IMR-90 (cell line): ENCODE measurements around the gene COL5A1. TPM values are rescaled to one million over a fixed set of nuclear protein-coding genes. Genes with fewer than 3 reads are reported as not detected.

Source experiments
- ATAC-seq: fragments of 200-7000 bp; cut with Tn5 transposase; 2 replicates; pipeline ENCODE4 v1.9.1; 2020; ENCODE audit warnings: low read depth, mild to moderate bottlenecking, moderate library complexity
- Bru-seq: library from RNA; stranded (reverse); fragments of 400-500 nt; gene quantifications from one replicate; lab custom pipeline; 2021; lab: Mats Ljungman, UMichigan
- BruChase-seq, 2 experiments: library from RNA; stranded (reverse); fragments of 400-500 nt; gene quantifications; one replicate each; lab custom pipeline; 2021; lab: Mats Ljungman, UMichigan
- BruUV-seq: library from RNA; stranded (reverse); fragments of 400-500 nt; replicated peaks from 2 replicates; lab custom pipeline; 2021; lab: Mats Ljungman, UMichigan
- CTCF ChIA-PET: fragments of 300-600 bp; formaldehyde crosslinking; extraction: SDS; loops from one replicate; lab custom pipeline; 2021; ENCODE audit warnings: antibody characterized with exemption; lab: Yijun Ruan, JAX
- POLR2A ChIA-PET: fragments of 300-600 bp; sonication (Branson Sonifier 250); formaldehyde crosslinking; loops from one replicate; lab custom pipeline; 2022; ENCODE audit warnings: antibody characterized with exemption; ENCODE audit not compliant: unreplicated experiment; lab: Charles Lee
- DNase-seq: peaks from one replicate; pipeline ENCODE4 v3.0.0; 2013
- H2AFZ ChIP-seq: replicated peaks from 2 replicates; pipeline ENCODE3; 2013; ENCODE audit warnings: low read length, mild to moderate bottlenecking; ENCODE audit not compliant: poor library complexity
- H2AK5ac ChIP-seq: 2 replicates; pipeline ENCODE4 v1.6.1; 2013; ENCODE audit warnings: low read depth, low read length, inconsistent platforms
- H2AK9ac ChIP-seq: replicated peaks from 2 replicates; pipeline ENCODE3; 2013; ENCODE audit warnings: mild to moderate bottlenecking, low read depth, low read length, moderate library complexity; ENCODE audit not compliant: poor library complexity
- H2BK120ac ChIP-seq: 2 replicates; pipeline ENCODE4 v1.6.1; 2013; ENCODE audit warnings: low read depth, low read length, inconsistent platforms
- H2BK15ac ChIP-seq: 3 replicates; pipeline ENCODE4 v1.6.1; 2013; ENCODE audit warnings: low read depth, low read length, inconsistent platforms
- H2BK20ac ChIP-seq: 2 replicates; pipeline ENCODE4 v1.6.1; 2013; ENCODE audit warnings: low read depth, mild to moderate bottlenecking, inconsistent platforms, low read length, moderate library complexity
- H2BK5ac ChIP-seq: 2 replicates; pipeline ENCODE4 v1.6.1; 2013; ENCODE audit warnings: mild to moderate bottlenecking, low read depth, low read length, inconsistent platforms; ENCODE audit not compliant: poor library complexity, severe bottlenecking
- H3K14ac ChIP-seq: replicated peaks from 2 replicates; pipeline ENCODE4 v1.6.1; 2013; ENCODE audit warnings: low read depth, low read length, inconsistent platforms
- H3K18ac ChIP-seq: 2 replicates; pipeline ENCODE4 v1.6.1; 2013; ENCODE audit warnings: low read depth, low read length, control low read depth
- H3K23ac ChIP-seq: 2 replicates; pipeline ENCODE4 v1.6.1; 2013; ENCODE audit warnings: low read depth, low read length, inconsistent platforms
- H3K27ac ChIP-seq: 2 replicates; pipeline ENCODE4 v1.5.1; 2013; ENCODE audit warnings: mild to moderate bottlenecking, control low read depth, low read length; ENCODE audit not compliant: insufficient read depth
- H3K27me3 ChIP-seq: 2 replicates; pipeline ENCODE4 v1.6.1; 2013; ENCODE audit warnings: low read length; ENCODE audit not compliant: control insufficient read depth, insufficient read depth
- H3K36me3 ChIP-seq: 2 replicates; pipeline ENCODE4 v1.6.1; 2013; ENCODE audit warnings: low read length, mixed read lengths; ENCODE audit not compliant: control insufficient read depth, insufficient read depth
- H3K4ac ChIP-seq: 2 replicates; pipeline ENCODE4 v1.6.1; 2013; ENCODE audit warnings: low read depth, low read length, inconsistent platforms
- H3K4me1 ChIP-seq: 2 replicates; pipeline ENCODE4 v1.6.1; 2013; ENCODE audit warnings: low read length, mixed read lengths; ENCODE audit not compliant: control insufficient read depth, insufficient read depth
- H3K4me2 ChIP-seq: 2 replicates; pipeline ENCODE4 v1.6.1; 2013; ENCODE audit warnings: low read depth, mild to moderate bottlenecking, control low read depth, low read length, moderate library complexity
- H3K4me3 ChIP-seq: 2 replicates; pipeline ENCODE4 v1.5.1; 2013; ENCODE audit warnings: low read depth, mild to moderate bottlenecking, control low read depth, low read length, moderate library complexity; ENCODE audit not compliant: insufficient read depth
- H3K56ac ChIP-seq: 2 replicates; pipeline ENCODE4 v1.6.1; 2013; ENCODE audit warnings: low read length, inconsistent platforms; ENCODE audit not compliant: insufficient read depth; ENCODE audit errors: extremely low read depth
- H3K79me1 ChIP-seq, 2 experiments: 2 replicates each; pipeline ENCODE4 v1.6.1; 2013; ENCODE audit warnings: low read length in 2 of 2, inconsistent platforms in 1 of 2, low read depth in 1 of 2
- H3K9ac ChIP-seq: 2 replicates; pipeline ENCODE4 v1.6.1; 2013; ENCODE audit warnings: low read depth, low read length, control low read depth
- H3K9me1 ChIP-seq: 2 replicates; pipeline ENCODE4 v1.6.1; 2013; ENCODE audit warnings: low read length, inconsistent platforms; ENCODE audit not compliant: insufficient read depth
- H3K9me3 ChIP-seq: 2 replicates; pipeline ENCODE4 v1.6.1; 2013; ENCODE audit warnings: low read length; ENCODE audit not compliant: control insufficient read depth, insufficient read depth
- H4K20me1 ChIP-seq: 2 replicates; pipeline ENCODE4 v1.6.1; 2013; ENCODE audit warnings: low read length, inconsistent platforms; ENCODE audit not compliant: insufficient read depth
- H4K5ac ChIP-seq: 2 replicates; pipeline ENCODE4 v1.6.1; 2013; ENCODE audit warnings: mild to moderate bottlenecking, low read depth, low read length, control low read depth
- H4K8ac ChIP-seq, 2 experiments: 2 replicates each; pipeline ENCODE4 v1.6.1; 2013; ENCODE audit warnings: low read depth in 2 of 2, low read length in 2 of 2, control low read depth in 1 of 2, inconsistent platforms in 1 of 2
- H4K91ac ChIP-seq: 2 replicates; pipeline ENCODE4 v1.6.1; 2013; ENCODE audit warnings: low read depth, low read length, inconsistent platforms; ENCODE audit not compliant: insufficient read depth
- ELK1 ChIP-seq: fragments of 150-350 bp; IDR thresholded peaks from 2 replicates; pipeline ENCODE4 v1.6.1; 2016; ENCODE audit warnings: low read depth, mild to moderate bottlenecking, low read length, moderate library complexity, borderline replicate concordance
- MAFK ChIP-seq: IDR thresholded peaks from 2 replicates; pipeline ENCODE4 v1.6.1; 2012; ENCODE audit warnings: low read depth, low read length, improper control_type of control experiment
- MAZ ChIP-seq: IDR thresholded peaks from 2 replicates; pipeline ENCODE4 v1.6.1; 2012; ENCODE audit warnings: low read depth, mild to moderate bottlenecking, low read length, improper control_type of control experiment, moderate library complexity, borderline replicate concordance
- MXI1 ChIP-seq: IDR thresholded peaks from 2 replicates; pipeline ENCODE4 v1.6.1; 2012; ENCODE audit warnings: low read depth, mild to moderate bottlenecking, low read length, moderate library complexity, borderline replicate concordance
- POLR2A ChIP-seq: IDR thresholded peaks from 2 replicates; pipeline ENCODE4 v1.6.1; 2012; ENCODE audit warnings: mild to moderate bottlenecking, low read depth, low read length
- SMC3 ChIP-seq: fragments of 150-350 bp; IDR thresholded peaks from 2 replicates; pipeline ENCODE4 v1.6.1; 2016; ENCODE audit warnings: low read depth, mild to moderate bottlenecking, antibody characterized with exemption, low read length, moderate library complexity
- WGBS, 2 experiments: methylation state at CpG; one replicate each; pipeline versions ENCODE4 v1.1.5 to v1.1.7; 2013; ENCODE audit warnings: missing lambda C conversion rate in 2 of 2; ENCODE audit not compliant: insufficient read length in 1 of 2; ENCODE audit errors: extremely low coverage in 2 of 2; 5-methylcytosine and 5-hydroxymethylcytosine counted together
- dilution Hi-C: fragments of 300-500 bp; cut with HindIII; formaldehyde crosslinking; loops from one replicate; pipeline ENCODE4 v1.14.3; 2018; ENCODE audit warnings: low sequenced_read_pairs; ENCODE audit not compliant: unreplicated experiment
- in situ Hi-C: fragments of 300-500 bp; cut with MboI; formaldehyde crosslinking; loops from 3 replicates; pipeline ENCODE4 v1.14.3; 2019; ENCODE audit warnings: low sequenced_read_pairs, inconsistent platforms, mixed read lengths
- intact Hi-C: fragments of 100-400 bp; cut with micrococcal nuclease; formaldehyde crosslinking; loops from 2 replicates; pipeline ENCODE4 v1.10.0; 2022
- long read RNA-seq: library from polyadenylated mRNA; unstranded; transcript quantifications from one replicate; pipeline ENCODE4 v2.0.0, GENCODE V29; 2021; ENCODE audit not compliant: unreplicated experiment
- polyA plus RNA-seq, 3 experiments: library from polyadenylated mRNA; depleted of rRNA; stranded (reverse); fragments of >200 nt; gene quantifications; 2 replicates each; pipeline ENCODE4 v1.2.3, GENCODE V29; 2012; ENCODE audit warnings: low replicate concordance in 1 of 3
- total RNA-seq: library from RNA; depleted of rRNA; stranded (reverse); fragments of >200 nt; gene quantifications from 2 replicates; pipeline ENCODE4 v1.2.3, GENCODE V29; 2012; rRNA removed

Gene COL5A1
- total RNA-seq (19.2 and 21.1 TPM in 2 replicates), polyA plus RNA-seq (2012; rRNA removed) (154 and 173 TPM in 2 replicates), Bru-seq, nascent RNA (percentile 95 among the genes with signal in this experiment), BruChase-seq, experiment 1, labeled RNA remaining after a 6-hour chase (percentile 96 among the genes with signal in this experiment), BruChase-seq, experiment 2, labeled RNA remaining after a 2-hour chase (percentile 97 among the genes with signal in this experiment)
- polyA plus RNA-seq (2012; cell fraction: cytosol; rRNA removed), result 95.5 and 194 TPM in 2 replicates
- polyA plus RNA-seq (2012; cell fraction: nucleus; rRNA removed; ENCODE audit: low replicate concordance), result 391 and 419 TPM in 2 replicates
- long read RNA-seq, full-length matches to known transcripts, result 5 of 1,136 reads
- long read RNA-seq, partial matches to known transcripts, result 1,086 of 1,136 reads
- long read RNA-seq, other reads (novel, unspliced or antisense), result 45 of 1,136 reads

DNA sequence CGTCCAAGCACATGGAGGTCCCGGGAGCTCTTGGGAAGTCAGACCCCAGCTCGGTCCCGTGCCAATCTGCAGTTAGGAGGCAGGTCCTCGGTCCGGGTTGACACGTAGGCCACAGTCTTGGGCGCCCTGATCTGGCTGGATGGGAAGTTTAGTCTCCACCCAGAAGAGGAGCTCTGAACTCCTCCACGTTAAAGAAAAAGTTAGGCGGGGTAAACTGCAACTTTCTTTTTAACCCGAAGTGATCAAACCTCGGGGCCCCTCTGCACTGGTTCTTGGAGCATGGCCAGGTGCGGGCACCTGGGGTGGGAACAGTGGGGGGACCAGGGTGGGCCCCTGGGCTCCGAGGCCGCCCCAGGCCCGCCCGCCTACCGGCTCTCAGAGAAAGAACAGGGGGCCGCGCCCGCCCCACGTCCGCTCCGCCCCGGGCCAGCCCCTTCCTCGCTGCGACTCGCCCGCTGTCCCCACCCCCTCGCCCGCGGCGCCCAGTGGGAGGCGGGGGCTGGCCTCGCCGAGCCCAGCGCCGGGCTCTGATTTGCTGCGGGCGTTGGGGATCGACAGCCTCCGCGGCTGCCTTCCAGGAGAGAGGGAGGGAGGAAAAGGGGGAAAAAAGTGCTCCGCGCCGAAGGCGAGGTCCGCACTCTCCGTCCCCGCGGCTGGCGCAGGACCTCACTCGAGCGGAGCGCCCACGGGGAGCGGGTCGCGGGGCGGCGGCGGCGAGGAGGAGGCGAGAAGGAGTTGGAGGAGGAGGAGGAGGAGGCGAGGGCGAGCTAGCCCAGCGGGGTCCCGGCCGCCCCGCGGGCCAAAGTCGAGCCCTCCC, at the start of gene COL5A1:
Gene COL5A1, plus strand, starts transcription at position 631 of the 817 bp plus-strand sequence. CDS start 385 bp downstream, outside the sequence.
- Histone ChIP-seq H2AFZ (peak within 1 kb of the TSS; percentile 86), H3K23ac (peak within 1 kb of the TSS; percentile 94), H4K91ac (peak within 1 kb of the TSS; percentile 81), H2BK5ac (peak within 1 kb of the TSS; percentile 83), H3K27me3 (no peaks in the 10 kb centered on the region), H4K20me1 (peaks cover 33% of the 10 kb centered on the region), H3K9me1 (peaks cover 12% of the 10 kb centered on the region), H3K9me3 (no peaks in the 10 kb centered on the region), H2AK9ac (peak within 1 kb of the TSS; percentile 98), H3K18ac (peak within 1 kb of the TSS; percentile 70), H3K56ac (peak within 1 kb of the TSS; percentile 95), H2AK5ac (peak within 1 kb of the TSS; percentile 98), H3K4ac (peak within 1 kb of the TSS; percentile 95), H2BK15ac (no peak within 1 kb of the TSS; the same call in 2 of the 3 replicates), H3K27ac (peak within 1 kb of the TSS; percentile 99), H3K9ac (peak within 1 kb of the TSS; percentile 83), H3K14ac (peak within 1 kb of the TSS; percentile 92), H3K36me3 (peaks cover 14% of the 10 kb centered on the region; the same call in 1 of the 2 replicates), H2BK20ac (peak within 1 kb of the TSS; percentile 57), H4K8ac (peak within 1 kb of the TSS; percentile 63 to 92), H3K4me2 (peak within 1 kb of the TSS; percentile 96), H2BK120ac (peak within 1 kb of the TSS; percentile 78), H3K4me1 (peaks cover 22% of the 10 kb centered on the region), H3K79me1 (peaks cover 0 to 19% of the 10 kb centered on the region in 2 experiments; a peak in 3 of 4 replicates), H3K4me3 (peak within 1 kb of the TSS; percentile 84), H4K5ac (peak within 1 kb of the TSS; percentile 83)
- CTCF ChIA-PET, result interaction anchor here (0.6 to 1.3 kb wide), 4 partner anchors 17 to 143 kb away, joined by 3 read pairs; no protein-coding TSS in a partner anchor
- intact Hi-C loops (loop anchor here (1.0 to 10.0 kb wide), 7 partner anchors 74 to 477 kb away; partner anchors contain the start of gene RNU6ATAC), in situ Hi-C loops (loop anchor here (5.0 kb wide), 1 partner anchor 189 kb away; no protein-coding TSS in a partner anchor), dilution Hi-C loops (no loop called here)
- TF ChIP-seq MAFK (no peak), MAZ (peak; percentile 95), POLR2A (peak; percentile 96), MXI1 (peak; percentile 47; the same call in 1 of the 2 replicates), ELK1 (no peak), SMC3 (peak; percentile 1; the same call in 1 of the 2 replicates)
- POLR2A ChIA-PET, result interaction anchor here (1.2 kb wide), 1 partner anchor 185 kb away, joined by 4 read pairs; no protein-coding TSS in a partner anchor
- ATAC-seq (peak; percentile 79), DNase-seq (peak; percentile 91)
- BruUV-seq, result no TSS peak
- 0% methylated on average over 10 of the region's 72 CpGs; no CpG with 5 or more reads in 1 of the 2 experiments for WGBS, 2 experiments
